Measurements from ENCODE around the gene GPR15LG. TPM values are rescaled to one million over a fixed set of nuclear protein-coding genes. Genes with fewer than 3 reads are reported as not detected.
A peak's percentile ranks its signal among the peaks of the same experiment; 100 is the strongest.

GPR15LG gene
- total RNA-seq, 6 experiments from 2014 or later: not detected

GRCh38 chr10:84205049-84205852, 31.6 kb downstream of the GPR15LG start:
- peaks cover 14% of the 10 kb centered on the region for H3K27me3 Mint-ChIP-seq (ENCODE audit: insufficient read depth)
- H3K4me3 Mint-ChIP-seq: no peak overlapping the region
- no peaks in the 10 kb centered on the region for H3K4me1 Mint-ChIP-seq (ENCODE audit: low read depth)
- H3K36me3 Mint-ChIP-seq (ENCODE audit: low read depth): no peaks in the 10 kb centered on the region
- DNase-seq: peak; percentile 42
- no peak overlapping the region for H3K27ac Mint-ChIP-seq
- peak; percentile 81 for TF ChIP-seq CTCF (IDR thresholded peaks at IDR 0.05)
- H3K9me3 Mint-ChIP-seq: no peaks in the 10 kb centered on the region

GRCh38 chr10:84205853-84206525, 32.4 kb downstream of the GPR15LG start:
- Mint-ChIP-seq H3K27ac (no peak overlapping the region), H3K27me3 (ENCODE audit: insufficient read depth) (peaks cover 15% of the 10 kb centered on the region), H3K4me1 (ENCODE audit: low read depth) (no peaks in the 10 kb centered on the region), H3K9me3 (no peaks in the 10 kb centered on the region), H3K4me3 (no peak overlapping the region), H3K36me3 (ENCODE audit: low read depth) (no peaks in the 10 kb centered on the region)
- no peak for DNase-seq
- peak; percentile 31; the same call in 1 of the 2 replicates for TF ChIP-seq CTCF (IDR thresholded peaks at IDR 0.05)

- Mint-ChIP-seq H3K36me3 (ENCODE audit: low read depth) (no peaks in the 10 kb centered on the region), H3K27me3 (ENCODE audit: insufficient read depth) (peaks cover 23% of the 10 kb centered on the region), H3K27ac (no peak overlapping the region), H3K4me1 (ENCODE audit: low read depth) (no peaks in the 10 kb centered on the region), H3K4me3 (no peak overlapping the region), H3K9me3 (no peaks in the 10 kb centered on the region)
- DNase-seq: no peak
- TF ChIP-seq CTCF (IDR thresholded peaks at IDR 0.05): no peak
These were observed 34.4 kb downstream of the GPR15LG start for GRCh38 chr10:84208023-84208422.

- DNase-seq: no peak
- no peak overlapping the region for H3K4me3 Mint-ChIP-seq
- no peaks in the 10 kb centered on the region for H3K4me1 Mint-ChIP-seq (ENCODE audit: low read depth)
- H3K9me3 Mint-ChIP-seq: no peaks in the 10 kb centered on the region
- no peak for TF ChIP-seq CTCF (IDR thresholded peaks at IDR 0.05)
- no peak overlapping the region for H3K27ac Mint-ChIP-seq
- H3K36me3 Mint-ChIP-seq (ENCODE audit: low read depth): no peaks in the 10 kb centered on the region
- peaks cover 22% of the 10 kb centered on the region for H3K27me3 Mint-ChIP-seq (ENCODE audit: insufficient read depth)
These were observed 38.0 kb downstream of the GPR15LG start for GRCh38 chr10:84211566-84211965.

- Mint-ChIP-seq H3K9me3 (no peaks in the 10 kb centered on the region), H3K27me3 (ENCODE audit: insufficient read depth) (peaks cover 20% of the 10 kb centered on the region), H3K4me3 (no peak overlapping the region), H3K27ac (no peak overlapping the region), H3K36me3 (ENCODE audit: low read depth) (no peaks in the 10 kb centered on the region), H3K4me1 (ENCODE audit: low read depth) (no peaks in the 10 kb centered on the region)
- TF ChIP-seq CTCF (IDR thresholded peaks at IDR 0.05): no peak
- no peak for DNase-seq
These were observed 38.4 kb downstream of the GPR15LG start for GRCh38 chr10:84212014-84212413.
